ENCODE data around the gene LRRC75B. TPM values are rescaled to one million over a fixed set of nuclear protein-coding genes. Genes with fewer than 3 reads are reported as not detected.

Gene LRRC75B
- total RNA-seq, 1 experiment from 2014 or later: 20.5 TPM

- peak; percentile 44 for DNase-seq
- H3K4me3 ChIP-seq (ENCODE audit: insufficient read depth, low read depth, low read length): no peak overlapping the region
- peaks cover 3% of the 10 kb centered on the region for H3K36me3 ChIP-seq (replicated peaks; ENCODE audit: control insufficient read depth, insufficient read depth, low read length)
- H3K27me3 ChIP-seq (ENCODE audit: control insufficient read depth, insufficient read depth, low read length): no peaks in the 10 kb centered on the region
These were observed 8.6 kb downstream of the LRRC75B start for GRCh38 chr22:24584166-24584790.

- Histone ChIP-seq H3K27me3 (ENCODE audit: control insufficient read depth, insufficient read depth, low read length) (no peaks in the 10 kb centered on the region), H3K36me3 (replicated peaks; ENCODE audit: control insufficient read depth, insufficient read depth, low read length) (peaks cover 2% of the 10 kb centered on the region), H3K4me3 (ENCODE audit: insufficient read depth, low read depth, low read length) (no peak overlapping the region)
- peak; percentile 22 for DNase-seq
These were observed 9.4 kb downstream of the LRRC75B start for GRCh38 chr22:24583221-24584165.

GRCh38 chr22:24582056-24582814 is 10.6 kb downstream of the LRRC75B start:
- Histone ChIP-seq H3K4me3 (ENCODE audit: insufficient read depth, low read depth, low read length) (no peak overlapping the region), H3K27me3 (ENCODE audit: control insufficient read depth, insufficient read depth, low read length) (no peaks in the 10 kb centered on the region), H3K36me3 (replicated peaks; ENCODE audit: control insufficient read depth, insufficient read depth, low read length) (no peaks in the 10 kb centered on the region; the same call in none of the 2 replicates)
- peak; percentile 27 for DNase-seq

- Histone ChIP-seq H3K36me3 (replicated peaks; ENCODE audit: control insufficient read depth, insufficient read depth, low read length) (no peaks in the 10 kb centered on the region; the same call in 1 of the 2 replicates), H3K27me3 (ENCODE audit: control insufficient read depth, insufficient read depth, low read length) (no peaks in the 10 kb centered on the region)
- DNase-seq: no peak
These were observed 12.6 kb downstream of the LRRC75B start for GRCh38 chr22:24580276-24580675.

GRCh38 chr22:24579258-24579601 is 13.6 kb downstream of the LRRC75B start:
- H3K4me3 ChIP-seq (ENCODE audit: insufficient read depth, low read depth, low read length): no peak overlapping the region
- no peak for DNase-seq
- H3K36me3 ChIP-seq (replicated peaks; ENCODE audit: control insufficient read depth, insufficient read depth, low read length): peaks cover under 1% of the 10 kb centered on the region
- H3K27me3 ChIP-seq (ENCODE audit: control insufficient read depth, insufficient read depth, low read length): no peaks in the 10 kb centered on the region

More at GRCh38 chr22:24580276-24580675, 12.6 kb downstream of the LRRC75B start:
- H3K4me3 ChIP-seq (ENCODE audit: insufficient read depth, low read depth, low read length): no peak overlapping the region

GRCh38 chr22:24578355-24579257 is 14.3 kb downstream of the LRRC75B start:
- no peak overlapping the region for H3K4me3 ChIP-seq (ENCODE audit: insufficient read depth, low read depth, low read length)
- H3K36me3 ChIP-seq (replicated peaks; ENCODE audit: control insufficient read depth, insufficient read depth, low read length): peaks cover 4% of the 10 kb centered on the region
- no peaks in the 10 kb centered on the region for H3K27me3 ChIP-seq (ENCODE audit: control insufficient read depth, insufficient read depth, low read length)
- no peak for DNase-seq

- Histone ChIP-seq H3K36me3 (replicated peaks; ENCODE audit: control insufficient read depth, insufficient read depth, low read length) (peaks cover 12% of the 10 kb centered on the region), H3K4me3 (ENCODE audit: insufficient read depth, low read depth, low read length) (no peak overlapping the region), H3K27me3 (ENCODE audit: control insufficient read depth, insufficient read depth, low read length) (no peaks in the 10 kb centered on the region)
- DNase-seq: no peak
These were observed 16.1 kb downstream of the LRRC75B start for GRCh38 chr22:24576778-24577177.

- H3K27me3 ChIP-seq (ENCODE audit: control insufficient read depth, insufficient read depth, low read length): no peaks in the 10 kb centered on the region
- no peak overlapping the region for H3K4me3 ChIP-seq (ENCODE audit: insufficient read depth, low read depth, low read length)
- peaks cover 26% of the 10 kb centered on the region for H3K36me3 ChIP-seq (replicated peaks; ENCODE audit: control insufficient read depth, insufficient read depth, low read length)
- DNase-seq: no peak
These were observed 21.6 kb downstream of the LRRC75B start for GRCh38 chr22:24571266-24571665.

GRCh38 chr22:24567668-24568067 is 25.2 kb downstream of the LRRC75B start:
- peaks cover 26% of the 10 kb centered on the region for H3K36me3 ChIP-seq (replicated peaks; ENCODE audit: control insufficient read depth, insufficient read depth, low read length)
- H3K27me3 ChIP-seq (ENCODE audit: control insufficient read depth, insufficient read depth, low read length): no peaks in the 10 kb centered on the region
- no peak overlapping the region for H3K4me3 ChIP-seq (ENCODE audit: insufficient read depth, low read depth, low read length)
- no peak for DNase-seq

- no peak for DNase-seq
- Histone ChIP-seq H3K36me3 (replicated peaks; ENCODE audit: control insufficient read depth, insufficient read depth, low read length) (peaks cover 22% of the 10 kb centered on the region), H3K4me3 (ENCODE audit: insufficient read depth, low read depth, low read length) (no peak overlapping the region), H3K27me3 (ENCODE audit: control insufficient read depth, insufficient read depth, low read length) (no peaks in the 10 kb centered on the region)
These were observed 25.9 kb downstream of the LRRC75B start for GRCh38 chr22:24566899-24567511.

GRCh38 chr22:24565077-24565476 is 27.8 kb downstream of the LRRC75B start:
- no peak for DNase-seq
- Histone ChIP-seq H3K36me3 (replicated peaks; ENCODE audit: control insufficient read depth, insufficient read depth, low read length) (peaks cover 23% of the 10 kb centered on the region), H3K4me3 (ENCODE audit: insufficient read depth, low read depth, low read length) (no peak overlapping the region), H3K27me3 (ENCODE audit: control insufficient read depth, insufficient read depth, low read length) (no peaks in the 10 kb centered on the region)

- no peak for DNase-seq
- Histone ChIP-seq H3K27me3 (ENCODE audit: control insufficient read depth, insufficient read depth, low read length) (no peaks in the 10 kb centered on the region), H3K36me3 (replicated peaks; ENCODE audit: control insufficient read depth, insufficient read depth, low read length) (peaks cover 26% of the 10 kb centered on the region), H3K4me3 (ENCODE audit: insufficient read depth, low read depth, low read length) (no peak overlapping the region)
These were observed 28.4 kb downstream of the LRRC75B start for GRCh38 chr22:24564376-24565058.

- Histone ChIP-seq H3K4me3 (ENCODE audit: insufficient read depth, low read depth, low read length) (no peak overlapping the region), H3K27me3 (ENCODE audit: control insufficient read depth, insufficient read depth, low read length) (no peaks in the 10 kb centered on the region), H3K36me3 (replicated peaks; ENCODE audit: control insufficient read depth, insufficient read depth, low read length) (peaks cover 31% of the 10 kb centered on the region)
- no peak for DNase-seq
These were observed 29.6 kb downstream of the LRRC75B start for GRCh38 chr22:24563246-24563645.
